ENCODE results near the gene TTC9.
"Not testable (repeated sequence)": the region's sequence is repeated elsewhere in the genome, so short reads cannot be mapped to it uniquely, and the experiment has no call there.

The TTC9 gene

GRCh38 chr14:70683983-70684382 lies 42.3 kb downstream of the TTC9 start:
- no peak for DNase-seq

- no peak for DNase-seq
Measured at GRCh38 chr14:70685474-70686197, 43.9 kb downstream of the TTC9 start.

GRCh38 chr14:70692210-70692609 lies 50.5 kb downstream of the TTC9 start:
- DNase-seq = no peak

- DNase-seq = no peak
Measured at GRCh38 chr14:70696026-70696425, 54.3 kb downstream of the TTC9 start.

GRCh38 chr14:70697701-70698100 lies 56.0 kb downstream of the TTC9 start:
- DNase-seq = no peak

- DNase-seq = no peak
Measured at GRCh38 chr14:70698288-70698687, 56.6 kb downstream of the TTC9 start.

- DNase-seq = no peak
Measured at GRCh38 chr14:70699646-70700045, 57.9 kb downstream of the TTC9 start.

- DNase-seq = no peak
Measured at GRCh38 chr14:70700955-70701585, 59.4 kb downstream of the TTC9 start.

- DNase-seq = no peak
Measured at GRCh38 chr14:70701610-70702009, 59.9 kb downstream of the TTC9 start.

GRCh38 chr14:70702161-70702560 lies 60.4 kb downstream of the TTC9 start:
- no peak for DNase-seq

- DNase-seq = not testable (repeated sequence)
Measured at GRCh38 chr14:70703621-70704168, 62.0 kb downstream of the TTC9 start.

GRCh38 chr14:70704960-70705359 lies 63.2 kb downstream of the TTC9 start:
- no peak for DNase-seq

- DNase-seq = no peak
Measured at GRCh38 chr14:70706177-70706576, 64.5 kb downstream of the TTC9 start.

- DNase-seq = no peak
Measured at GRCh38 chr14:70707138-70708038, 65.7 kb downstream of the TTC9 start.

- DNase-seq = no peak
Measured at GRCh38 chr14:70708717-70709570, 67.2 kb downstream of the TTC9 start.

- no peak for DNase-seq
Measured at GRCh38 chr14:70709726-70710382, 68.1 kb downstream of the TTC9 start.

GRCh38 chr14:70711451-70711850 lies 69.7 kb downstream of the TTC9 start:
- DNase-seq = no peak

GRCh38 chr14:70713096-70713495 lies 71.4 kb downstream of the TTC9 start:
- no peak for DNase-seq

GRCh38 chr14:70713511-70713916 lies 71.8 kb downstream of the TTC9 start:
- no peak for DNase-seq

GRCh38 chr14:70714055-70714550 lies 72.4 kb downstream of the TTC9 start:
- peak; percentile 48 to 57 for DNase-seq

GRCh38 chr14:70716483-70716882 lies 74.8 kb downstream of the TTC9 start:
- no peak for DNase-seq

GRCh38 chr14:70716958-70717357 lies 75.2 kb downstream of the TTC9 start:
- DNase-seq = no peak

All from stimulated activated CD4-positive, alpha-beta T cell treated with anti-CD3 and anti-CD28 coated beads, Interleukin-2, amount 100 ng/mL, for 48 hours (primary cell).